ENCODE measurements around the gene KIF12.

Gene KIF12

DNA sequence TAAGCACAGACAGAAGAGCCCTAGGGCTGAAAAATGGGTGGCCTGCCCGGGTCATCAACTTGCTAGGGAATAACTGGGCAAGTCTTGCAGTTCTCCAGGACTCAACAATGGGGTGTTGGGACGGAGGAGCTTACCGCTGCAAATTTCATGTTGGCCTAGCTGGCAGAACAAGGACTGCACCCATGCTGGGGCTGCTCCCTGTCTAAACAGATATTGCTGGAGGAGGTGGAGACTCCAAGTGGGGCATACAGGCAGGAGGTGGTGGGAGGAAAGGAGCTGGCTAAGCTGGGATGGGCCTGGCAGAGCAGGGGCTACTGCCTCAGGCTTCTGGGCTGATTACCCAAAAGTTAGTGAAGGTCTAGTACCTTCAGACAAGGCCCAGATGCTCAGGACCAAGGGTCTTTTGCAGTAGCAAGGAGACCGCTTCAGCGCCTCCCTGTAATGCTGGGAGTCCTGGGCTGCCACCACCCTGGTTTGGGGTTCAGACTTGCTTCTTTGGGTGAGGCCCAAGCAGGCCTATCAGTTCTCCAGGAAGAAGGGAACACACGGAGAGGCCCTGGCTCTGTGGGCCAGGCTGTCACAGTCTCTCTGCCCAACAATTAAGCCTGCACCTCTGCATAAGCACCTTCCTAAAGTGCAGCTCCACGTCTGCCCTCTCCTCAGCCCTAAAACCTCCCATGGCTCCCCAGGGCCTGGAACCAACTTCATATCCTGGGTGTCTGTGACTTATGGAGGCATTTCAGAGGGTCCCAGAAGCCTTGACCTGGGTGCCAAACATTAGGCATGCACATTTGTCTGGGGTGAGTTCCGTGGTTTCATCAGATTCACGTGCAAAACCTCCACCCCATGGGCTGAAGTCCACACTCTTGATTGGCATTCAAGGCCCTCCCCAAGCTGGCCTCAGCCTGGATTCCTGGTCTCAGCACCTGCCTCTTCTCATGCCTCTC is 24.2 kb upstream of the KIF12 start:
- DNase-seq = no peak

DNA sequence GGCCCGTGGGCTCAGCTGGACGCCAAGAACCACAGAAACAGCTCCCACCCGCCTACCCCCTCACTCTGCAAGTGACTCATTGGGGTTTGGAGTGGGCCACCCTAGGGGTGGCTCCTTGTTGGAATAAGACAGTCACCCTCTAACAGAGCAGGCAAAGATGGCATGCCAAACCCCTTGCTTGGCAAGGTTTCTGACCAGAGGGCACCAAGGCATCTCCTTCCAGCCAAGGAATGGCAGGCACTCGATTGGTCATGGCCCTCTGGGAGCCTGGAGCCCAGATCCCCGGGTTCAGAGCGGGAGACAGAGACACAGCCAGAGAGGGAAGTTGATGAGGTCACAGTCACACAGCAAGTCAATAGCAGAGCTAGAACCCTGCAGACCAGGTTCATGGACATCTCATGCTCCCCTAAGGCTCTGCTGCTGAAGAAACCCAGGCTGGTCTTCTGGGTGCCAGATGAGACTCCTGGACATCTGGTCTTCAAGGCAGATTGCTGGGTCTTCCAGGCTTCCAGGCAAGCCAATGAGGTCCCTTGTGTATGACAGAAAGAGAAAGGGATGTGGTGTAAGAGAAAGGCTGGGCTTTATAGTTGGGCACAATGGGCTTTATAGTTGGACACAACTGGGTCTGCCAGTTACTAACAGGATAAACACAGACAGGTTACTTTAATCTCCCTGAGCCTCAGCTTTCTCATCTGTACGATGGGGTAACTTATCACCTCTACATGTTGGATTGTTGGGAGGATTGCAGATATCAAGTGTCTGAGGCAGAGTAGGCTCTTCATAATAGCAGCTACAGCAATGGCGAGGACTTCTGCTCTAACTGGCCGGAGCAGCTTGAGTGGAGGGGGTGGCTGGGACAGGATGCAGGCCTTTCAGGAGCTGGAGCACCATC is 23.3 kb upstream of the KIF12 start:
- no peak for DNase-seq

DNA sequence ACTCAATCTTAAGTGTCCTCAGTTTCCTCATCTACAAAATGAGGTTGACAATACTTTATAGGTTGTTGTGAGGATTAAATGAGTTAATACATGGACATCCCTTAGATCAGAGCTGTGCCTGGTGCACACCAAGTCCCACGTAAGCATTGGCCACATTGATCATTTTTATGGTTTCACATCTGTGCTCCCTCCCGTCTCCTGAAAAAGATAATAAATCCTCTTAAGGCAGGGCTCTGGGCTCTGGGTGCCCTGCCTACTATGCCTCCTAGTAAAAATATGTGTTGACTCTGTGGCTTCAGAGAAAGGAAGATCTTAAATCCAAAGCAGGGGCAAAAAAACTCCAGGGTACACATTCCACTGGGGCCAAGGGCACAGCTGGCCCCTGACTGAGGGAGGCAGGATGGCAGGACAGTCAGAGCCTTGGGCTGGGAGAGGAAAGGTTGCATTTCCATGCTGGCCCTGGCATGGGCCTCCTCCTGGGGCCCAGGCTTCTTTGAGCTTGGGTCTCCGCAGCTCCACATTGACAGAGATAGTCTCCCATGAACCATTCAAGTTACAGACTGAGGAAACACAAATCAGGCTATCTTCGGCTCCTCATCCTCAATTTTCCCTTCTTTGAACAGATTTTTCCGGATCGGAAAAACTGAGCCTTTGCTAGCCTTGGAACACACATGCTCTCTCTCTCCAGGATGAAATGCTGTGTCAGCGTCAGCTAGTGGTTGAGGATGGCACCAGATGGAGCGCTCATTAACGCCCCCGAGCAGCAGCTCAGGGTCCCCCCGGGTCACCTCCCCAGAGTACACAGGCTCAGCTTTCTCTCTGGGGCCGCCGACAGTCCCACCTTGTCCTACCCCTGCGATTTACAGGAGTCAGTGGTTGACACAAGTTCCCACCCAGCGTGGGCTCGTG is 22.4 kb upstream of the KIF12 start:
- DNase-seq = no peak

DNA sequence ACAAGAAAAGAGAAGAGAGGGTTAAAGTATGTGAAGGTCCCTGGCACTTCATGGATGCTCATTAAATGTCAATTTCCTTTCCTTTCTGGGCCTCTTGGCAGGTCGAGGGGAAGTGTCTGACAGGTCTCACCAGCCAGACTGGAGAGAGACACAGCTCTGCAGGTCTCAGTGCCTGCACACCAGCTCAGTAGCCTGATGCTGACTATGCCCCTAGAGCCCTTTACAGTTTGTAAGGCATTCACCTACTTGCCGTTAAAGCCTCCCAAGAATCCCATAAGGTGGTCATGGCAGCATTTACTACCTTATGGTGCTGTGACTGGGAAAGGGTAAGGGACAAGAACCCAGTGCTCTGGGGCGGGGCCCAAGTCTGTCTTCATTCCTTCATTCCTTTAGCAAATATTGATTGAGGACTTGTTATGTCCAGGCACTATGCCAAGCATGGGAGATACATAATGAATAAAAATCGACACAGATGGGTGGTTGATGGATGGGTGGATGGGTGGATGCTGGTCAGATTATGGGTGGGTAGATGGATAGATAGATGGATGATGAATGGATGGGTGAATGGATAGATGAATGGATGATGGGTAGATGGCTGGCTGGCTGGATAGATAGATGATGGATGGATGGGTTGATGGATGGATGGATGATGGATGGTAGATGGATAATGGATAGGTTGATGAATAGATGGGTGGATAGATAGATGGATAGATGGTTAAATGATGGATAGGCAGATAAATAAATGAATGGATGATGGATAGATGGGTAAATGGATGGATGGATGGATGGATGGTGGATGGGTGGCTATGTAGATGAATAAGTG is 21.3 kb upstream of the KIF12 start:
- DNase-seq = no peak

DNA sequence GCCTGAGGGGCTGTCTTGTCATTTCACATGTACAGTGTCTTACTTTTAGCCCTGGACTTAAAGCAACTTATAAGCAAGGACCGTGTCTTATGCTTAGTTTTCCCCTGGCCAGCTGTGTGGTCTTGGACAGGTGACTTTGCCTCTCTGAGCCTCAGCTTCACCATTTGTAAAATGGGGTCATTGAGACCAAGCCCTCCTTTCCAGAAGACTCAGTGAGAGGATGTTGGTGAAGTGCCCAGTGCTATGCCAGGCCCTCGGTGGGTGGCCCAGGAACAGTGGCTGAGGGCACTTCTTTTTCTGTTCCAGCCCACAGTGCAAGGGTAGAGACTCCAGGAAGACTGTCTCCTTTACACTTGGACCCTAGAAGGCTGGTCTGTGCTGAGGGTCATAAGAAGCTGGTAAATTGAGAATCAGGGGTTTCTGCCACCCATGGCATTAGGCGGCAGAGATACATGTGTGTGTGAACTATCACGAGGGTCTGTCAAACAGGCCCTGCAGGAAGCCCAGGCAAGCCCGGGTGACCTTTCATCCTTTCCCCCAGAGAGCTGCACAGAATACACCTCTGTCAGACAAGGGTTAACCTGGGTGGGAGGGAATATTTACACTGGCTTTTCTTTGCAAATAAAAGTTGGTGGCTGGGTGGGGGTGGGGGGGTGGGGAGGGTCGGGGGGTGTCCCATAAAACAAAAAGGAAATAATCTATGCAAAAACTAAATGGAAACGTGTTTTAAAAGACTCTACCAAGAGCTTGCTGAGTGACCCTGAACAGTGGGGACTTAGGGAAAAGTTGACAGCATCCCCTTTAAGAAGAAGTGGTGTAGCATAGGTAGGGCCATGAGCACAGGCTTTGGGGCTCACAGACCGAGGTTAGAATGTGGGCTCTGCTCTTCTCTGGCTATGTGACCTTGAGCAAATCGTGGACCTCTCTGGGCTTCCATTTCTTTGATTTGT is 20.4 kb upstream of the KIF12 start:
- no peak for DNase-seq

DNA sequence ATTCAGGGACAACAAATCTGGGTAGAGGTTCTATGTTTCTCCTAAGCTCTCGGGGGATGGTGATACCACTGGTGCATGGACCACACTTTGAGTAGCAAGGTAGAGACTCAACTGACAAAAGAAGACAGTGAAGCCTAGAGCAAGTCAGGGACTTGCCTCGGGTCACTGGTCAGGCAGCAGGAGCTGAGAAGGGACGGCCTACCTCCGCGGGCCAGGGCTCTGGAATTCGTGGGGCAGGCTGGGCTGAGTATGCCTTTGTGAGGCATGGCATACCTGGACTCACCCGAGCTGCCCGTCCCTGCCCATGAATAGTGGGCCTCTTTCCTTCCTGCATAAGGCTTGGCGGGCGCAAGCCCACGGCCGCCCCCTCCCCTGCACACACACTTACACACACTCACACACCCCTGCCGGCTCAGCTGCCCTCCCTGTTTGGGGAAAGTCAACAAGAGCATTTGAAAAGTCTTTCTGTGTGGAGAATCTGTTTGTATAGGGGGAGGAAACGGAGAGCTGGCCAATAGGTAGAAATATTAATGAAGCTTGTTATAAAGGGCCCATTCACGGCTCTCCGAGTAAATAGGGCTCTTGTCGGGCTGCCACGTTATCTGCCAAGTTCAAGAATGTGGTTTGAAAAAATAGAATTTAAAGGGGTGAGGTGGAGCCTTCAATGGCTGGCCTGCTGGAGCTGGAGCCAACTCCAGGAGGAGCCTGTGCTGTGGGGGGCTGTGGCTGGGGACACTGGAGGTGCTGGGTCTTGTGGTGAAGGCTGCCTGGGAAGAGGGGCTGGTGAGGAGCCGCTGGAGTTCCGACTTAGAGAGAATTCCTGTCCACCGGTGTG is 19.1 kb upstream of the KIF12 start:
- DNase-seq = no peak

DNA sequence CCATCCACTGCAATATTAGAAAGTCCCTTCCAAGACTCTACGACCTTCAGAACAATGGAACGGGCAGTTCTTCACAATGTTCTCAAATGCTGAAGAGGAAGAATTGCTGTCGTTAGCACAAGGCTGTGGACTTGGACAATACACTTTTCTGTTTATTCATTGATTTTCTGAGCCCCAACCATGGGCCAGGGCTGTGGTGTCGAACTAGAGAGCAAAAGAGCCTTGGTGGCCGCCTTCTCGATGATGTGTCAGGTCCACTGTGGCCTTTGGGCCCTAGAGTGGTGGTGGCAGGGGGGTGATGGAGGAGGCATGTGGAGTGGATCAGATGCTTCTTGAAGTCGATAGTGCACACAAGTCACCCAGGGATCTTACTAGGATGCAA is 18.5 kb upstream of the KIF12 start:
- no peak for DNase-seq

DNA sequence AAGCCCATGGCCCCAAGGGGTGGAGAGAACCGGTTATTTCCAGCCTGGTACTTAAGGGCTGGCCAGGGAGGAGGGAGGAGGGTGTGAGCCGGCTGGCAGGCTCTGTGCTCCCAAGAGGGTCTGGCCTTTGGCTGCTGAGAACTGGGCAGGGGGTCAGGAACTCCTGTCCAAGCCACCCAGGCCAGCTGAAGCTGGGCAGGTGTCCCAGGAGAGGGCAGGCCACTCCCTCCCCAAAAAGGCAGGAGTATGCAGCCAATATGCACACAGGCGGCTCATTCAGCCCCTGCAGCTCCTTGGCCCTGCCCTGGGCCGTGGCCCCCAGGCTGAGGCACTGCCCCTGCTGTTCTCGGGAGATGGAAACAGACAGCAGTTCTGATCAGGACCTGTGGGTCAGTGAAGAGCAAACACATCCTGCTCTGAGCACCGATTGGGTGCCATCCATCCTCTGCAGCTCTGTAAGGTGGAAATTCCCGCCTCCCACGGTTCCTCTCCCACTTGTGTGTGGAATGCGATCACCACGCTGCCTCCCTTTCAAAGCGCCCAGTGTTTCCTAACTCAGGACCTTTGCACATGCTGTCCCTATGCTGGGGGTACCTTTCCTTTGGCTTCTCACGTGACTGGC is 17.1 kb upstream of the KIF12 start:
- no peak for DNase-seq

DNA sequence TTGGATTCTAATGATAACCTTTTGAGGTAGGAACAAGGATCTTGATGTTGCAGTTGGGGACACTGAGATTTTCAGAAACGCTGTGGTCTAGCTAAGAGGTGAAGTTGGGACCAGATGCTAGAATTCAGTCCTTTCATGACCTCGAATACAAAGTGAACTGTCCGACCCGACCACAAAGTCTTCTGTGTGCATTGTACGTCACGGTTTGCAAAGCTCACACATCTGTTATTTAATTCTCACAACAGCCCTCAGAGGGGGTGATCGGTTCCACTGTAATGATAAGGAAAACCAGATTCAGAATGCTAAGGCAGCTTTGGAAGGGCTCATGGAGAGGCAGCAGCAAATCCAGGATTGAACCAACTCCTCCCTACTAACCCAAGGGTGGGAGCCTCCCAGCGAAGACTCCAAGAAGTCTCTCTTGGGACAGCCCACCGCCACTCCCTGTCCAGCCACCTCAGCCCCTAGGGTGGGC is 16.6 kb upstream of the KIF12 start:
- DNase-seq = no peak

DNA sequence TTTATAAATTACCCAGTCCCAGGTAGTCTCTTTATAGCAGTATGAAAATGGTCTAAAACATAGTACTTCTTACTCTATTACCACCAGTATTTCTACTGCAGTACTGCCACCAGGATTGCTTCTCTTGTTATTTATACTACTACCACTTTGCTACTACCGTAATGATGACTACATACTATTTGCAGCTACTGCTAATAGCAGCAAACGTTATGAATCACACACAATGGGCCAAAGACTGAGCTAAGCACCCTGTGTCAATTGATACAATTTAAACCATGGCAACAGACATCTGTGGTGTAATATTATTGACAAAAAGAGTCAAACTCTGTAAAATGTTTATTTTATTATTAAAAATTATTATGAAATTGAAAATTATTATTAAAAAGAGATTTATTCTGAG is 15.3 kb upstream of the KIF12 start:
- no peak for DNase-seq

DNA sequence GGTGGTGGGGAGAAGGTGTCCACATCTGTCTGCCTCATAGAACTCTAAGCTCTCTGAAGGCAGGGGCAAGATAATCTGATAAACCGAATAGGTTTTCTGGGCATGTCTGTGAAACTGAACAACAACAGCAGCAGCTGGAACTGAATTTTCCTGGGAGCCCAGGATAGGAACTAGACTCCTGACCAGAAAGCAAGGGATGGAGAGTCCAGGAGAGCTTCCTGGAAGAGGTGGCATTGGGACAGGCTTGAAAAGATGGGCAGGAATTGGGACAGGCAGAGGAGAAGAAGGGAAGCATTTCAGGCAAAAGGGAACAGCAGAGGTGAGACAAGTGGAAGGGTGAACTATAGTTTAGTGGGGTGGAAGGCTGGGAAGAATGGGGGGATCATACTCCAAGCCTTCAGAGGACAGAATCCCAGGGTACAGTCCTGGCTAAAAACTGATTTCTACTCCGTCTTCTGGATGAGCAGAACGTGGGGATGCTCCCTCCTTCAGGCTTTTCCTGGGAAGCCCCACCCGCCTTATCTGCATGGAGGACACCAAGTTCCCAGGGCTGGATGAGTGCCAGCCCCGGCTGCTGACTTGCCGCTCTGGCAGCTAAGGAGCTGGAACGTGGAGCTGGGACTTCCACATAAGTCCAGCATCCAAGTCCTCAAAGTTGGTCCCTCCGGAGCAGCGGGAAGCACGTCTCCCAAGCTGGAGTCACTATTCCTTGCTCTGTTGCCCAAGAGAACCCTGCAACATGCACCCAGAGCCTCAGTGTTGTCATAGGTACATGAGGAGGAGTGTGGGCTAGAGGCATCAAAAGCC is 13.9 kb upstream of the KIF12 start:
- DNase-seq = no peak

DNA sequence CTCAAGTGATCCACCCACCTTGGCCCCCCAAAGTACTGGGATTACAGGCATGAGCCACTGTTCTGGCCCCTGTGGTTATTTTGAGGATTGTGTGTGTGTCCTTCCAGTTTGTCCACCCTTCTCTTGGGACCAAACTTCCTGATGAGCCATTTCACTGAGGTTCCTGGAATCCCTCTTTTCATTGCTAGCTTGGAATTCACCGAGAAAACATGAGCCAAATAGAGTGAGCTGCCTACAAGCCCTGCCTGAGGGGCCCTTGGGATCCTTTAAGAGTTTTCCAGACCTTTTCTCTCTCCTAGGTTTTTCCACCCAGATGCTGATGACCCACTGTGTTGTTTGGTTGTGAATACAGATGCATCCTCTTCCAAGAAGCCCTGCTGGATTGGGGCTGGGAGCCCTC is 13.2 kb upstream of the KIF12 start:
- no peak for DNase-seq

DNA sequence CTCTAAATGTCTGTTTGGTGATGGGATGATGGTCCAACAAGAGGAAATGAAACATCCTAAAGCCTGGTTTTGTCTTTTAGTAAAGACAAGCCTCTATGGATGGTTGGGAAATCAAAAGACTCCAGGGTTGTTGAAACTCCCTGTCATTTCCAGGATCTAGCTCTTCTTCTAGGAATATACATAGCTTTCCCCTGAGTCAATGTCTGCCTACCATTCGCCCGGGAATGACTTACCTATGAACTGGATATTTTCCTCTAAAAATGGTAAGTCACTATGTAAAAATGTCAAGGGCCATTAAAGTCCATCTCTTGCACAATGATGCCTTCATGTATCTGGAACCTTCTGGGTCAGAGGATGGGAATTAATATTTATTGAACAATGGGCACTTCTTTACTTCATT is 11.1 kb upstream of the KIF12 start:
- DNase-seq = no peak

DNA sequence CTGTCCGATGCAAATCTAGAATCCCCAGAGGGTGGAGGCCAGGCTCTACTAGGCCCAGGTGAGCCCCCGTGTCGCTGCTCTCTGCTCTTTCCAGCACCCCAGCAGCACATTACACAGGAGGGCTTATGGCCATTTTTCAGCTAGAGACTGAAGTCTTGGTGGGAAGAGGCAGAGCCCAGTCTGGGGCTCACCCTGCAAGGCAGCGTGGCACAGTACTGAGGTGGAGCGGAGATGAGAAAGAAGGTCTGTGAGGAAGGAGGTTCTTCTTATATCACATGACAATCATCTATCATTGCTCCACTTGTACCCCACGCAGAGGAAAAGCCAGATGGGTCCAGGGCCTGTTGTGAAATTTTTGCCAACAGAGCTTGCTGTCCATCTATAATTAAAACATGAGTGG is 10.0 kb upstream of the KIF12 start:
- DNase-seq = no peak

DNA sequence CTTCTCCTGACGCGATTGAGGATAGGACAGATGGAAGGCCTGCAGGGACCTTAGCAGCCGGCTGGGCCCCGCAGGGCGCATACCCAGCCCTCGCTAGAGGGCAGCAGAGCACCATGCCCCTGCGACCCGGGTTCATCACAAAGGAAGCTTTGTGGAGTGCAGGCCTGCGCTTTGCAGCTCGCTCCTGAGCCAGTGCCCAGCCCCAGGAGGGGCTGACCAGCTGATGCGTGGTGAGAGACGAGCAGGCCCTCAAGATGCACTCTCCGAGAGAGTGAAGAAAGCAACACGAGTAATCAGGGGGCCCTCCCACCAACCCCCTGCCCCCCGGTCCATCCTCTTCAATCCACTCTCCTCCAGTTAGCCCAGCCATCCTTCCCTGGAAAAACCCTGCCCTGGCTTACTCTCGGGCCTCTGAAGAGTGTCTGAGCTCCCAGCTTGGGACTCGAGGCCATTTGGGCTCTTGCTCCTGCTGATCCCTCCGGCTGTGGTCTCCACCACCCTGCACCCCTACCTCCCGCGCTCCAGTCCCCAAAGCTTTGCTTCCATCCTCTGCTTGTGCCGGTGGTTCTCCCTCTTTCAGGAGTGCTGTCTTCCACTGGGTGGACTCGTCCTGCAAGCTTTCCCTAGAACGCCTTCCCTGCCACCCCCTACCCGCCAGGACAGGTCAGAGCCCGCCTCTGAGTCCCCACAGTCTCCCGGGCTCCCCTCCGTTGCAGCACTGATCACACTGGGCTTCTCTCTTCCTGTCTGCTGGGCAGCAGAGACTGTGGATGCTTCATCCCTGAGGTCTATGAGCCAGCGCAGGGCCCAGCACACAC is 9.1 kb upstream of the KIF12 start:
- DNase-seq = peak; percentile 33

DNA sequence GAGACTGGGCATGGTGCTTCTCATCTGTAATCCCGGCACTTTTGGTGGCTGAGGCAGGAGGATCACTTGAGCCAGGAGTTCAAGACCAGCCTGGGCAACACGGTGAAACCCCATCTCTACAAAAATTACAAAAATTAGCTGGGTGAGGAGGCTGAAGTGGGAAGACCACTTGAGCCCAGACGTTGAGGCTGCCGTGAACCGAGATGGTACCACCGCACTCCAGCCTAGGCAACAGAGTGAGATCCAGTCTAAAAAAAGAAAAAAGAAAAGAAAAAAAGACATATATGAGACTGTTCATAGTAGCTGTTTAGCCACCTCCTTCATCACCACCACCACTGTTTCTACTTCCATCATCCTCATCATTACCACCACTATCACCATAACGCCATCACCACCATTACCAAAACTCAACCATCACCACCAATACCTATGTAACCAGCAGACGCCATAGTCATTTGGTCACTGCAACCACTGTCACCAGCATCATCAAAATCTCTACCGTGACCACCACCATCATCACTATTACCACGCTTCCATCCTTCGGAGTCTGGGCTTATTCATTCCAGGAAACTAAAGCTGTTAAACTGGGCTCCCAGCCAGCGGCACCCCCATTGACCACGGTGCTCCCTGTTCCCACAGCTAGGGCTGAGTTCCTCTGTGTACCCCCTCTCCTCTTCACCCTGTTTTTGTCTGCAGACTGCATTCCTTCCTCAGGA is 8.4 kb upstream of the KIF12 start:
- DNase-seq = no peak

DNA sequence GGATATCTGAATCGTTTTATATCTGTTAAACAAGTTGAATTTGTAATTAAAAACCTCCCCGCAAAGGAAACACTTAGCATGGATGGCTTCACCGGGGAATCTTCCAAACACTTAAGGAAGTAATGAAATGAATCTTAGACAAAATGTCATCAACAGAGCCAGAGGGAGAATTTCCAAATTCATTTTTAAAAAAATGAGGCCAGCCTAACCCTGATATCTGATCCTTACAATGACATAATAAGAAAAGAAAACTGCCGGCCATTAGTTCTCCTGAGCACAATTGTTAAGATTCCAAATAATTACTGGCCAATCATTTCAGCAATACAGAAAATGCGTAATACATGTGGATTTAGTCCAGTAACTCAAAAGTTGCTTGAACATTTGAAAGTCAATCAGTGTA is 6.1 kb upstream of the KIF12 start:
- DNase-seq = no peak

Data from CD4-positive, alpha-beta T cell treated with Interleukin-15 for 1 hour (primary cell).